ENCODE measurements around the gene KRTAP5-1.
A peak's percentile ranks its signal among the peaks of the same experiment; 100 is the strongest.

The KRTAP5-1 gene

GRCh38 chr11:1564535-1565172 is 20.4 kb downstream of the KRTAP5-1 start:
- Histone ChIP-seq H3K27me3 (ENCODE audit: insufficient read depth, low read length) (no peaks in the 10 kb centered on the region), H3K79me2 (ENCODE audit: control insufficient read depth, insufficient read depth, low read length, poor library complexity) (no peaks in the 10 kb centered on the region), H2AK5ac (ENCODE audit: low read length) (no peak overlapping the region), H2AFZ (ENCODE audit: insufficient read depth, low read length, poor library complexity) (no peak overlapping the region), H4K91ac (ENCODE audit: low read depth, low read length) (no peak overlapping the region), H3K4me2 (ENCODE audit: low read length) (no peak overlapping the region), H3K9ac (ENCODE audit: low read length) (no peak overlapping the region), H3K79me1 (ENCODE audit: low read length) (no peaks in the 10 kb centered on the region), H2BK12ac (ENCODE audit: low read length) (no peak overlapping the region), H4K8ac (ENCODE audit: low read depth, low read length) (no peak overlapping the region), H3K36me3 (ENCODE audit: control insufficient read depth in 1 of 2, insufficient read depth in 2 of 2, low read length in 2 of 2) (peaks cover 48 to 57% of the 10 kb centered on the region in 2 experiments), H2BK5ac (ENCODE audit: low read depth, low read length, poor library complexity) (no peak overlapping the region), H3K14ac (ENCODE audit: low read length) (no peak overlapping the region), H2BK120ac (ENCODE audit: insufficient read depth, low read length, poor library complexity) (no peak overlapping the region), H4K12ac (ENCODE audit: low read depth, low read length) (no peak overlapping the region), H3K18ac (ENCODE audit: low read length) (no peak overlapping the region), H3K4ac (ENCODE audit: low read depth, low read length) (no peak overlapping the region), H3K27ac (ENCODE audit: low read depth, low read length) (no peak overlapping the region), H3K23ac (ENCODE audit: low read length) (no peak overlapping the region), H3K9me3 (ENCODE audit: insufficient read depth, low read depth, low read length) (peaks cover 3% of the 10 kb centered on the region), H3K4me3 (ENCODE audit: low read depth, low read length) (no peak overlapping the region), H3K4me1 (ENCODE audit: control insufficient read depth in 1 of 2, insufficient read depth in 2 of 2, low read length in 2 of 2) (peaks cover 5 to 8% of the 10 kb centered on the region in 2 experiments)
- no peak for DNase-seq
- no CpG with 5 or more reads among the region's 16 CpGs for WGBS (ENCODE audit: extremely low coverage, insufficient coverage, insufficient read length)

DNA sequence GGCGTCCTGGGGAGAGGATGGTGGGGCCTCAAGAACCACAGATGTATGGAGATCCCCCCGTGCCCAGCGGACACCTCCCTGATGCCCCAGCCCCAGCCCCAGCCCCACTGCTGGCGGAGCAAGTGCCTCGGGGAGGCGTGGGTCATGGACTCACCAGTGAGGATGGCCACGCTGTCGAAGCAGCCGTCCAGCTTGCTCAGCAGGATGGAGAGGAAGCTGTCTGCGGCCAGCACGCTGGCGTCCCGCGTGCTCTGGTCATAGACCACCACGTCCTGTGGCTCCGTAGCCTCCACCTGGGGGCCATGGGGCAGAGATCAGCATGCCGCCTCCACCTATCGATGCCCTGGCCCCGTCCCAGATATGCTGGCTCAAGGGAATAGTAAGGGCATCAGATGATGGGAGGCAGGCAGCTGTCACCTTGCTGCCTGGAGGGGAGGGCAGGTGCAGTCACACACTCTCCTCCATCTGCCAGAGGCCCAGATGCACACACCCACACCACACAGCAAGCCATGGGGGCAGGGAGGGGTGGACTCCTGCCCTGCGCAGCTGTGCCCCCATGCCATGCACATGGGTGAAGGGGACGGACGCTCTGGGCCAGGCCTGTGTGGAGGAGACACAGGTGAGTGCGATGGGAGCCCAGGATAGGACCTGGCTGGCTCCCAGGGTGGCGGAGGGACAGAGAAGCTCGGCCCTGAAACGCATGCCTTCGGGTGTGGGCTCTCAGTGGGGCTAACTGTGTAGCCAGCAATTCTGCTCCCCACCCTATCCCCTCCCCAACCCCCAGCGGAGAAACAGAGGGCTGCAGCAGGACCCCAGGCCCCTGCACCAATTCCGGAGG is 21.2 kb downstream of the KRTAP5-1 start:
- H2BK5ac ChIP-seq (ENCODE audit: low read depth, low read length, poor library complexity) = no peak overlapping the region
- H4K91ac ChIP-seq (ENCODE audit: low read depth, low read length) = no peak overlapping the region
- no peak overlapping the region for H3K4me3 ChIP-seq (ENCODE audit: low read depth, low read length)
- H4K8ac ChIP-seq (ENCODE audit: low read depth, low read length) = no peak overlapping the region
- peaks cover 51 to 62% of the 10 kb centered on the region in 2 experiments for H3K36me3 ChIP-seq (ENCODE audit: control insufficient read depth in 1 of 2, insufficient read depth in 2 of 2, low read length in 2 of 2)
- DNase-seq = no peak
- H2BK120ac ChIP-seq (ENCODE audit: insufficient read depth, low read length, poor library complexity) = no peak overlapping the region
- H3K14ac ChIP-seq (ENCODE audit: low read length) = no peak overlapping the region
- no peak overlapping the region for H3K27ac ChIP-seq (ENCODE audit: low read depth, low read length)
- H3K27me3 ChIP-seq (ENCODE audit: insufficient read depth, low read length) = no peaks in the 10 kb centered on the region
- no peak overlapping the region for H2BK12ac ChIP-seq (ENCODE audit: low read length)
- H3K4me1 ChIP-seq (ENCODE audit: control insufficient read depth in 1 of 2, insufficient read depth in 2 of 2, low read length in 2 of 2) = peaks cover 5 to 8% of the 10 kb centered on the region in 2 experiments
- WGBS (ENCODE audit: extremely low coverage, insufficient coverage, insufficient read length) = no CpG with 5 or more reads among the region's 29 CpGs
- no peaks in the 10 kb centered on the region for H3K79me1 ChIP-seq (ENCODE audit: low read length)
- no peak overlapping the region for H2AFZ ChIP-seq (ENCODE audit: insufficient read depth, low read length, poor library complexity)
- no peaks in the 10 kb centered on the region for H3K79me2 ChIP-seq (ENCODE audit: control insufficient read depth, insufficient read depth, low read length, poor library complexity)
- H3K9me3 ChIP-seq (ENCODE audit: insufficient read depth, low read depth, low read length) = peaks cover 3% of the 10 kb centered on the region
- H3K4ac ChIP-seq (ENCODE audit: low read depth, low read length) = no peak overlapping the region
- no peak overlapping the region for H3K18ac ChIP-seq (ENCODE audit: low read length)
- H3K23ac ChIP-seq (ENCODE audit: low read length) = no peak overlapping the region
- no peak overlapping the region for H3K4me2 ChIP-seq (ENCODE audit: low read length)
- no peak overlapping the region for H4K12ac ChIP-seq (ENCODE audit: low read depth, low read length)
- H3K9ac ChIP-seq (ENCODE audit: low read length) = no peak overlapping the region
- no peak overlapping the region for H2AK5ac ChIP-seq (ENCODE audit: low read length)

DNA sequence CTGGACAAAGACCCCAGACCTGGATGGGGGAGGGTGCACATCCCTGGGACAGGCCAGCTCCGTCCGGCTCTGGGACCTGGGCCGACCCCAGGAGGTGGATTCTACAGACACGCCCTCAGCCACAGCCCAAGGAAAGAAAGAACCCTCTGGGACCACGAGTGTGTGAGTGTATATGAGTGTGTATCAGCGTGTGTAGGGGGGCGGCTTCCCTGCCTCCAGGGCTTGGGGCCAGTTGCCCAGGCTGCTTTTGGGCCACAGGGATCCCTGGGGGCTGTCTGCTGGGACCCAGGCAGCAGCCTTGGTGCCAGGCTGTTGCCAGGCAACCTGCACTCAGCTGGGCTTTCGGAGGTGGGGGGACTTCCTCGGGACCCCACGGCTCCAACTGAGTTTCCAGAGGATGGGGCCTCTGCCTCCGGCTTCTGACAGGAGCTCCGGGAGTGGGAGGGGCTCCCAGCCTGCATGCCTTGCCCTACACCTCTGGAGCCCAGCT is 21.9 kb downstream of the KRTAP5-1 start:
- no peak for DNase-seq
- no CpG with 5 or more reads among the region's 12 CpGs for WGBS (ENCODE audit: extremely low coverage, insufficient coverage, insufficient read length)
- Histone ChIP-seq H3K4ac (ENCODE audit: low read depth, low read length) (no peak overlapping the region), H3K4me1 (ENCODE audit: control insufficient read depth in 1 of 2, insufficient read depth in 2 of 2, low read length in 2 of 2) (peaks cover 5 to 8% of the 10 kb centered on the region in 2 experiments), H3K23ac (ENCODE audit: low read length) (no peak overlapping the region), H3K9ac (ENCODE audit: low read length) (no peak overlapping the region), H3K4me3 (ENCODE audit: low read depth, low read length) (no peak overlapping the region), H3K79me2 (ENCODE audit: control insufficient read depth, insufficient read depth, low read length, poor library complexity) (no peaks in the 10 kb centered on the region), H4K12ac (ENCODE audit: low read depth, low read length) (no peak overlapping the region), H3K4me2 (ENCODE audit: low read length) (no peak overlapping the region), H3K79me1 (ENCODE audit: low read length) (no peaks in the 10 kb centered on the region), H3K14ac (ENCODE audit: low read length) (no peak overlapping the region), H3K36me3 (ENCODE audit: control insufficient read depth in 1 of 2, insufficient read depth in 2 of 2, low read length in 2 of 2) (peaks cover 56 to 66% of the 10 kb centered on the region in 2 experiments), H2BK12ac (ENCODE audit: low read length) (no peak overlapping the region), H2AFZ (ENCODE audit: insufficient read depth, low read length, poor library complexity) (no peak overlapping the region), H3K27me3 (ENCODE audit: insufficient read depth, low read length) (no peaks in the 10 kb centered on the region), H3K18ac (ENCODE audit: low read length) (no peak overlapping the region), H4K91ac (ENCODE audit: low read depth, low read length) (no peak overlapping the region), H2BK5ac (ENCODE audit: low read depth, low read length, poor library complexity) (no peak overlapping the region), H4K8ac (ENCODE audit: low read depth, low read length) (no peak overlapping the region), H2AK5ac (ENCODE audit: low read length) (no peak overlapping the region), H3K27ac (ENCODE audit: low read depth, low read length) (no peak overlapping the region), H2BK120ac (ENCODE audit: insufficient read depth, low read length, poor library complexity) (no peak overlapping the region), H3K9me3 (ENCODE audit: insufficient read depth, low read depth, low read length) (peaks cover 3% of the 10 kb centered on the region)

DNA sequence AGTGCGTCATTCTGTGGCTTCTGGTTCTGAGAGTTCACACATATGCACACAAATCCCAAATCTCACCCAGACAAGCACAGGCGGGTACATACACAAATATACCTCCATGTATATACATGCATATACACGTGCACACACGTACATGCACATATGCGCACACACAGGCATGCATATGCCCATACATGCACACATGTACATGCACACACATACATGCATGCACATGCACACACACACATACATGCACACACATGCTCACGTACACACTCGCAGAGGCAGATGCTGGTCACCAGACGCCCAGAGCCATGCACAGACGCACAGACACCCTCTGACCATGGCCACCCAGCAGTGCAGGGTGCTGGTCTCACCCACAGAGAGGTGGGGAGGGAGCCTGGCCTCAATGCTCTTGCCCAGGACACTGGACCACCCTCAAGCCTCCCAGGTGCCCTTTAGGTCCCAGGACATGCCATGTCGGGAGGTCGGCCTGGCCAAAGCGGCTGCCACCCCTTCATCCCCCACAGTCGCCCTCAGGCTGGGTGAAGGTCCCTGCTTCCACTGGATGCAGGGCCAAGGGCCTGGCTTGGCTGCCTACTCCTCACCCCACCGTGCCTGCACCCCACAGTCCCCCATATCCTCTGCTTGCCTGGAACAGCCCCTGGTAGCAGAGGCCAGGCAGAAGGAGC is 22.5 kb downstream of the KRTAP5-1 start:
- no CpG with 5 or more reads among the region's 14 CpGs for WGBS (ENCODE audit: extremely low coverage, insufficient coverage, insufficient read length)
- H4K91ac ChIP-seq (ENCODE audit: low read depth, low read length) = no peak overlapping the region

More for the DNA sequence above, 22.5 kb downstream of the KRTAP5-1 start:
- Histone ChIP-seq H3K4me2 (ENCODE audit: low read length) (no peak overlapping the region), H3K79me2 (ENCODE audit: control insufficient read depth, insufficient read depth, low read length, poor library complexity) (no peaks in the 10 kb centered on the region), H2AFZ (ENCODE audit: insufficient read depth, low read length, poor library complexity) (no peak overlapping the region), H3K14ac (ENCODE audit: low read length) (no peak overlapping the region), H2BK120ac (ENCODE audit: insufficient read depth, low read length, poor library complexity) (no peak overlapping the region), H3K79me1 (ENCODE audit: low read length) (no peaks in the 10 kb centered on the region), H3K23ac (ENCODE audit: low read length) (no peak overlapping the region), H2BK5ac (ENCODE audit: low read depth, low read length, poor library complexity) (no peak overlapping the region), H3K27me3 (ENCODE audit: insufficient read depth, low read length) (no peaks in the 10 kb centered on the region), H3K9me3 (ENCODE audit: insufficient read depth, low read depth, low read length) (peaks cover 4% of the 10 kb centered on the region), H3K36me3 (ENCODE audit: control insufficient read depth in 1 of 2, insufficient read depth in 2 of 2, low read length in 2 of 2) (peaks cover 60 to 69% of the 10 kb centered on the region in 2 experiments), H2AK5ac (ENCODE audit: low read length) (no peak overlapping the region), H4K12ac (ENCODE audit: low read depth, low read length) (no peak overlapping the region), H4K8ac (ENCODE audit: low read depth, low read length) (no peak overlapping the region), H3K4ac (ENCODE audit: low read depth, low read length) (no peak overlapping the region), H3K9ac (ENCODE audit: low read length) (no peak overlapping the region), H3K18ac (ENCODE audit: low read length) (no peak overlapping the region), H3K27ac (ENCODE audit: low read depth, low read length) (no peak overlapping the region), H3K4me1 (ENCODE audit: control insufficient read depth in 1 of 2, insufficient read depth in 2 of 2, low read length in 2 of 2) (peaks cover 5 to 8% of the 10 kb centered on the region in 2 experiments), H3K4me3 (ENCODE audit: low read depth, low read length) (peak overlapping the region; percentile 42), H2BK12ac (ENCODE audit: low read length) (no peak overlapping the region)
- DNase-seq = no peak

Measured in trophoblast cell (in vitro differentiated cells and primary cell).